HL-60 (cell line): ENCODE data around the gene MAP3K10.

ENCODE experiments used
- REST ChIP-seq: IDR thresholded peaks from 2 replicates; pipeline ENCODE4 v1.6.1; 2012; ENCODE audit warnings: low read depth; ENCODE audit not compliant: insufficient replicate concordance
- TF ChIP-seq, protein P1 (sequence below): IDR thresholded peaks from one replicate; pipeline ENCODE4 v1.5.1; 2011; ENCODE audit warnings: low read length, control low read depth, inconsistent platforms; ENCODE audit not compliant: insufficient read depth

- TF ChIP-seq REST, result no peak
- TF ChIP-seq, protein P1, sequence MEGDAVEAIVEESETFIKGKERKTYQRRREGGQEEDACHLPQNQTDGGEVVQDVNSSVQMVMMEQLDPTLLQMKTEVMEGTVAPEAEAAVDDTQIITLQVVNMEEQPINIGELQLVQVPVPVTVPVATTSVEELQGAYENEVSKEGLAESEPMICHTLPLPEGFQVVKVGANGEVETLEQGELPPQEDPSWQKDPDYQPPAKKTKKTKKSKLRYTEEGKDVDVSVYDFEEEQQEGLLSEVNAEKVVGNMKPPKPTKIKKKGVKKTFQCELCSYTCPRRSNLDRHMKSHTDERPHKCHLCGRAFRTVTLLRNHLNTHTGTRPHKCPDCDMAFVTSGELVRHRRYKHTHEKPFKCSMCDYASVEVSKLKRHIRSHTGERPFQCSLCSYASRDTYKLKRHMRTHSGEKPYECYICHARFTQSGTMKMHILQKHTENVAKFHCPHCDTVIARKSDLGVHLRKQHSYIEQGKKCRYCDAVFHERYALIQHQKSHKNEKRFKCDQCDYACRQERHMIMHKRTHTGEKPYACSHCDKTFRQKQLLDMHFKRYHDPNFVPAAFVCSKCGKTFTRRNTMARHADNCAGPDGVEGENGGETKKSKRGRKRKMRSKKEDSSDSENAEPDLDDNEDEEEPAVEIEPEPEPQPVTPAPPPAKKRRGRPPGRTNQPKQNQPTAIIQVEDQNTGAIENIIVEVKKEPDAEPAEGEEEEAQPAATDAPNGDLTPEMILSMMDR, result no peak
These were observed 41.1 kb upstream of the MAP3K10 start for GRCh38 chr19:40150170-40150569.
